Panc1 (cell line): ENCODE measurements around the gene THRB. TPM values are rescaled to one million over a fixed set of nuclear protein-coding genes. Genes with fewer than 3 reads are reported as not detected.

Experiments
- ATAC-seq: fragments of 200-7000 bp; cut with Tn5 transposase; 2 replicates; pipeline ENCODE4 v1.9.1; 2020; ENCODE audit warnings: mild to moderate bottlenecking, moderate library complexity
- BruUV-seq: library from RNA; stranded (reverse); fragments of 400-500 nt; replicated peaks from 2 replicates; lab custom pipeline; 2021; lab: Mats Ljungman, UMichigan
- CTCF ChIA-PET: fragments of 300-600 bp; sonication (Branson Sonifier 250); formaldehyde crosslinking; loops from one replicate; lab custom pipeline; 2022; ENCODE audit warnings: antibody characterized with exemption; lab: Charles Lee
- POLR2A ChIA-PET: fragments of 300-600 bp; sonication (Branson Sonifier 250); formaldehyde crosslinking; loops from one replicate; lab custom pipeline; 2022; ENCODE audit warnings: antibody characterized with exemption; lab: Charles Lee
- DNase-seq: peaks from one replicate; pipeline ENCODE4 v3.0.0-alpha.2; 2010; ENCODE audit warnings: low read depth, low spot score
- H3K27ac ChIP-seq: 2 replicates; pipeline ENCODE4 v1.5.1; 2011; ENCODE audit warnings: mild to moderate bottlenecking, low read length, inconsistent platforms
- H3K27me3 ChIP-seq: fragments of 200-500 bp; sonication (Bioruptor generic); 2 replicates; pipeline ENCODE4 v1.6.0; 2014; ENCODE audit warnings: low read length, inconsistent platforms; ENCODE audit not compliant: control insufficient read depth, insufficient read depth
- H3K36me3 ChIP-seq: fragments of 200-500 bp; sonication (Bioruptor generic); 2 replicates; pipeline ENCODE4 v1.5.1; 2014; ENCODE audit warnings: inconsistent platforms, mild to moderate bottlenecking, low read length, moderate library complexity; ENCODE audit not compliant: control insufficient read depth, insufficient read depth
- H3K4me1 ChIP-seq: 2 replicates; pipeline ENCODE4 v1.5.1; 2011; ENCODE audit warnings: inconsistent platforms, mild to moderate bottlenecking, low read length, moderate library complexity; ENCODE audit not compliant: control insufficient read depth, insufficient read depth
- H3K4me3 ChIP-seq, 2 experiments: 2 replicates each; pipeline ENCODE4 v1.5.1; 2011 to 2012; ENCODE audit warnings: low read depth in 2 of 2, low read length in 2 of 2, mild to moderate bottlenecking in 2 of 2, inconsistent platforms in 1 of 2, moderate library complexity in 1 of 2
- H3K9me3 ChIP-seq: fragments of 200-500 bp; sonication (Bioruptor generic); 2 replicates; pipeline ENCODE4 v1.5.1; 2014; ENCODE audit warnings: low read depth, mild to moderate bottlenecking, inconsistent platforms, low read length, moderate library complexity; ENCODE audit not compliant: control insufficient read depth, insufficient read depth
- POLR2AphosphoS5 ChIP-seq: IDR thresholded peaks from 2 replicates; pipeline ENCODE4 v1.6.1; 2012; ENCODE audit warnings: mild to moderate bottlenecking, low read depth, low read length, moderate library complexity
- SIN3A ChIP-seq: IDR thresholded peaks from 2 replicates; pipeline ENCODE4 v1.6.1; 2012; ENCODE audit warnings: low read depth, mild to moderate bottlenecking, low read length, moderate library complexity, borderline replicate concordance; ENCODE audit not compliant: insufficient read depth
- TCF7L2 ChIP-seq: IDR thresholded peaks from 2 replicates; pipeline ENCODE4 v1.6.1; 2011; ENCODE audit warnings: mild to moderate bottlenecking, low read depth, low read length, inconsistent platforms
- in situ Hi-C: cut with HindIII; loops from 2 replicates; pipeline ENCODE4 v1.10.0; 2016; ENCODE audit warnings: low sequenced_read_pairs, low pct_unique_long_range_greater_than_20kb
- intact Hi-C: fragments of 100-400 bp; cut with micrococcal nuclease; formaldehyde crosslinking; loops from one replicate; pipeline ENCODE4 v1.10.0; 2022; ENCODE audit not compliant: unreplicated experiment
- total RNA-seq: library from RNA; stranded (reverse); gene quantifications from one replicate; pipeline ENCODE4 v1.2.1, GENCODE V29; 2021; ENCODE audit not compliant: unreplicated experiment
- TF ChIP-seq, protein P1 (sequence below): fragments of 450-650 bp; IDR thresholded peaks from 2 replicates; pipeline ENCODE4 v1.5.1; 2017; ENCODE audit warnings: mild to moderate bottlenecking
- TF ChIP-seq, protein P2 (sequence below), 2 experiments: IDR thresholded peaks; 2 replicates each; pipeline ENCODE4 v1.6.1; 2011 to 2012; ENCODE audit warnings: low read depth in 2 of 2, control low read depth in 1 of 2, low read length in 1 of 2, mild to moderate bottlenecking in 1 of 2, moderate library complexity in 1 of 2; ENCODE audit not compliant: insufficient read depth in 1 of 2

Gene THRB
- total RNA-seq, 1 experiment from 2014 or later: 3.9 TPM

DNA sequence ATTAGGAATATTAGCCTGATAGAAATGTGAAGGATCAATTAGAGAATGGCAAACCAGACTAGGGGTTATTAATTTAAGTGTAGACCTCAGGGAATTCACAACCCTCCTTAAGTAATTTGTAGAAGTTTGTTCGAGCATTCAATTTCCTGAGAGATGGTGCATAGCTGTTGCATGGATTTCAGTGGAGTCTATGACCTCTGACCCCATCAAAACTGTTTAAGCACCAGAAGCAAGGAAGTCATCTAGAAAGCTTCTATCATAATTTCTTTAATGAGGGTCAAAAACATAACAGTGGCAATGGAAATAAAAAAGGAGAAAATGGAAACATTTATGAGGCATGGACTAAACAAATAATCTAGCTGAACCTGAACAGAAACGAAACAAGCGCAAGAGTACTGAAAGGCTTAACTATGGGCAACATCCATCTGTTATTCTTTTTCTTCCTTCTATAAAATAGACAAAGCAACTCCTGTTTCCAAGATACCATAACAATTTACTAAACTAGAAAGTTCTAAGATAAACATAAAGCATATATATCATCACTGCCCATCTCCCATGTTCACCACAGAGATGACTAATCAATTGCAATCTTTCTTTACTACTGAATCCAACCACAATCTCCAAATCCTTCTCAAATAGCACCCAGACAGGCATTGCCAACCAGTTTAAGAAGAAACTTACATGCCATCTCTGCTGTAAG, 151.4 kb downstream of the THRB start:
- H3K27ac ChIP-seq: no peak overlapping the region

GRCh38 chr3:24342275-24342674, 152.4 kb downstream of the THRB start:
- H3K9me3 ChIP-seq: no peaks in the 10 kb centered on the region
- H3K27ac ChIP-seq: no peak overlapping the region
- DNase-seq (no peak), ATAC-seq (no peak)
- H3K4me3 ChIP-seq: no peak overlapping the region
- CTCF ChIA-PET: interaction anchor here (0.7 kb wide), 1 partner anchor 27 kb away, joined by 5 read pairs; no protein-coding TSS in a partner anchor
- H3K36me3 ChIP-seq: no peaks in the 10 kb centered on the region
- TF ChIP-seq, protein P1, sequence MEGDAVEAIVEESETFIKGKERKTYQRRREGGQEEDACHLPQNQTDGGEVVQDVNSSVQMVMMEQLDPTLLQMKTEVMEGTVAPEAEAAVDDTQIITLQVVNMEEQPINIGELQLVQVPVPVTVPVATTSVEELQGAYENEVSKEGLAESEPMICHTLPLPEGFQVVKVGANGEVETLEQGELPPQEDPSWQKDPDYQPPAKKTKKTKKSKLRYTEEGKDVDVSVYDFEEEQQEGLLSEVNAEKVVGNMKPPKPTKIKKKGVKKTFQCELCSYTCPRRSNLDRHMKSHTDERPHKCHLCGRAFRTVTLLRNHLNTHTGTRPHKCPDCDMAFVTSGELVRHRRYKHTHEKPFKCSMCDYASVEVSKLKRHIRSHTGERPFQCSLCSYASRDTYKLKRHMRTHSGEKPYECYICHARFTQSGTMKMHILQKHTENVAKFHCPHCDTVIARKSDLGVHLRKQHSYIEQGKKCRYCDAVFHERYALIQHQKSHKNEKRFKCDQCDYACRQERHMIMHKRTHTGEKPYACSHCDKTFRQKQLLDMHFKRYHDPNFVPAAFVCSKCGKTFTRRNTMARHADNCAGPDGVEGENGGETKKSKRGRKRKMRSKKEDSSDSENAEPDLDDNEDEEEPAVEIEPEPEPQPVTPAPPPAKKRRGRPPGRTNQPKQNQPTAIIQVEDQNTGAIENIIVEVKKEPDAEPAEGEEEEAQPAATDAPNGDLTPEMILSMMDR: no peak
- TF ChIP-seq TCF7L2 (no peak), POLR2AphosphoS5 (no peak), SIN3A (no peak)
- POLR2A ChIA-PET: no interaction called here
- intact Hi-C loops (no loop called here), in situ Hi-C loops (no loop called here)
- H3K27me3 ChIP-seq: no peaks in the 10 kb centered on the region
- no peaks in the 10 kb centered on the region for H3K4me1 ChIP-seq
- BruUV-seq: no TSS peak

More for the DNA sequence above, 151.4 kb downstream of the THRB start:
- H3K4me3 ChIP-seq: no peak overlapping the region
- in situ Hi-C loops: no loop called here
- ChIA-PET CTCF (interaction anchor here (0.5 kb wide), 1 partner anchor 156 kb away, joined by 5 read pairs; no protein-coding TSS in a partner anchor), POLR2A (no interaction called here)
- BruUV-seq: no TSS peak
- DNase-seq (no peak), ATAC-seq (peak; percentile 53; the same call in 1 of the 2 replicates)
- TF ChIP-seq SIN3A (no peak), TCF7L2 (no peak), POLR2AphosphoS5 (no peak)
- TF ChIP-seq, protein P1: no peak
- TF ChIP-seq, protein P2, sequence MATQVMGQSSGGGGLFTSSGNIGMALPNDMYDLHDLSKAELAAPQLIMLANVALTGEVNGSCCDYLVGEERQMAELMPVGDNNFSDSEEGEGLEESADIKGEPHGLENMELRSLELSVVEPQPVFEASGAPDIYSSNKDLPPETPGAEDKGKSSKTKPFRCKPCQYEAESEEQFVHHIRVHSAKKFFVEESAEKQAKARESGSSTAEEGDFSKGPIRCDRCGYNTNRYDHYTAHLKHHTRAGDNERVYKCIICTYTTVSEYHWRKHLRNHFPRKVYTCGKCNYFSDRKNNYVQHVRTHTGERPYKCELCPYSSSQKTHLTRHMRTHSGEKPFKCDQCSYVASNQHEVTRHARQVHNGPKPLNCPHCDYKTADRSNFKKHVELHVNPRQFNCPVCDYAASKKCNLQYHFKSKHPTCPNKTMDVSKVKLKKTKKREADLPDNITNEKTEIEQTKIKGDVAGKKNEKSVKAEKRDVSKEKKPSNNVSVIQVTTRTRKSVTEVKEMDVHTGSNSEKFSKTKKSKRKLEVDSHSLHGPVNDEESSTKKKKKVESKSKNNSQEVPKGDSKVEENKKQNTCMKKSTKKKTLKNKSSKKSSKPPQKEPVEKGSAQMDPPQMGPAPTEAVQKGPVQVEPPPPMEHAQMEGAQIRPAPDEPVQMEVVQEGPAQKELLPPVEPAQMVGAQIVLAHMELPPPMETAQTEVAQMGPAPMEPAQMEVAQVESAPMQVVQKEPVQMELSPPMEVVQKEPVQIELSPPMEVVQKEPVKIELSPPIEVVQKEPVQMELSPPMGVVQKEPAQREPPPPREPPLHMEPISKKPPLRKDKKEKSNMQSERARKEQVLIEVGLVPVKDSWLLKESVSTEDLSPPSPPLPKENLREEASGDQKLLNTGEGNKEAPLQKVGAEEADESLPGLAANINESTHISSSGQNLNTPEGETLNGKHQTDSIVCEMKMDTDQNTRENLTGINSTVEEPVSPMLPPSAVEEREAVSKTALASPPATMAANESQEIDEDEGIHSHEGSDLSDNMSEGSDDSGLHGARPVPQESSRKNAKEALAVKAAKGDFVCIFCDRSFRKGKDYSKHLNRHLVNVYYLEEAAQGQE (IDR thresholded peaks at IDR 0.05; ENCODE audit: insufficient read depth in 1 of 2, low read depth in 2 of 2, low read length in 1 of 2): no peak
- no peaks in the 10 kb centered on the region for H3K36me3 ChIP-seq
- intact Hi-C loops: no loop called here
- no peaks in the 10 kb centered on the region for H3K9me3 ChIP-seq
- H3K4me1 ChIP-seq: no peaks in the 10 kb centered on the region
- no peaks in the 10 kb centered on the region for H3K27me3 ChIP-seq
